Measurements from ENCODE around the gene SCRN1.

- TF ChIP-seq CTCF (IDR thresholded peaks at IDR 0.05), result no peak
- no peak for TF ChIP-seq POLR2A (IDR thresholded peaks at IDR 0.05)
Observed at GRCh38 chr7:29975561-29975960, 14.0 kb downstream of the SCRN1 start.
